Fibroblast of pulmonary artery (primary cell): ENCODE data around the gene ACTN3.

Source experiments
- DNase-seq: peaks from one replicate; pipeline ENCODE4 v3.0.0-alpha.2; 2010; ENCODE audit warnings: low read depth
- H3K4me3 ChIP-seq: replicated peaks from 2 replicates; pipeline ENCODE4 v1.5.1; 2011; ENCODE audit warnings: low read depth, mild to moderate bottlenecking, control low read depth, low read length, moderate library complexity
- TF ChIP-seq, protein P1 (sequence below): IDR thresholded peaks from 2 replicates; pipeline ENCODE4 v1.5.1; 2011; ENCODE audit warnings: mild to moderate bottlenecking, control low read depth, low read length, inconsistent platforms; ENCODE audit errors: missing control alignments

ACTN3 gene

DNA sequence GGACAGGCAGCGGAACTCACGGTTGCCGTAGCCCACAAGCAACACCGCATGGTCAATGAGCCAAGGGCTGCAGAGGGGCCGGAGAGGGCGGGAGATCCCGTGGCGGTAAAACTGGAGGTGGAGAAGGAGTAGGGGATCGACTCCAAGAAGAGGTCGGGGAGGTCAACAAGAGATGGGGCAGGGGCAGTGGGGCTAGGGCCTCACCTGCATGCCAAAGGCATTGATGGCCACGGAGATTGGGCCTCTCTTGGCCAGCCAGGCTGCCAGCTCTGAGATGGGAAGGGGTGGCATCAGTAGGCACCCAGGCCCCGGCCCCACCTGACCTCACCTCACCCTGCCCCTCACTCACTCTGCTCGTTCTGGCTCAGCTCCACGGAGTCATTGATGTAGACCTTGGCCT is 17.8 kb downstream of the ACTN3 start:
- H3K4me3 ChIP-seq = no peak overlapping the region
- TF ChIP-seq, protein P1, sequence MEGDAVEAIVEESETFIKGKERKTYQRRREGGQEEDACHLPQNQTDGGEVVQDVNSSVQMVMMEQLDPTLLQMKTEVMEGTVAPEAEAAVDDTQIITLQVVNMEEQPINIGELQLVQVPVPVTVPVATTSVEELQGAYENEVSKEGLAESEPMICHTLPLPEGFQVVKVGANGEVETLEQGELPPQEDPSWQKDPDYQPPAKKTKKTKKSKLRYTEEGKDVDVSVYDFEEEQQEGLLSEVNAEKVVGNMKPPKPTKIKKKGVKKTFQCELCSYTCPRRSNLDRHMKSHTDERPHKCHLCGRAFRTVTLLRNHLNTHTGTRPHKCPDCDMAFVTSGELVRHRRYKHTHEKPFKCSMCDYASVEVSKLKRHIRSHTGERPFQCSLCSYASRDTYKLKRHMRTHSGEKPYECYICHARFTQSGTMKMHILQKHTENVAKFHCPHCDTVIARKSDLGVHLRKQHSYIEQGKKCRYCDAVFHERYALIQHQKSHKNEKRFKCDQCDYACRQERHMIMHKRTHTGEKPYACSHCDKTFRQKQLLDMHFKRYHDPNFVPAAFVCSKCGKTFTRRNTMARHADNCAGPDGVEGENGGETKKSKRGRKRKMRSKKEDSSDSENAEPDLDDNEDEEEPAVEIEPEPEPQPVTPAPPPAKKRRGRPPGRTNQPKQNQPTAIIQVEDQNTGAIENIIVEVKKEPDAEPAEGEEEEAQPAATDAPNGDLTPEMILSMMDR = no peak
- no peak for DNase-seq

DNA sequence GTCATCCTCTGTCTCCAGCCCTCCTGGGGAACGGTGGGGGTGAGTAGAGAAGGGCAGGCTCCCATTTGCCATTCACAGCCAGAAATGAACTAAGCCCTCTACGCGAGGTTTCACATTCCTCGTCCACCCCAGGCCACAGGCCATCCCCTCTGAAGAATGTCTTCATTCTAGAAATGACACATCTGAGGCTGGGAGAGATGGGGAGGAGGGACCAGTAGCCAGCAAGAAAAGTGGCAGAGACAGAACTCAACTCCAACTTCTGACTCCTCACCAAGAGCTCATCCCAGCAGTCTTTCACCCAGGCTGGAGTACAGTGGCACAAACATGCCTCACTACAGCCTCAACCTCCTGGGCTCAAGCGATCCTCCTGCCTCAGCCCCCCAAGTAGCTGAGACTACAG is 18.3 kb downstream of the ACTN3 start:
- DNase-seq = no peak
- TF ChIP-seq, protein P1 = no peak
- H3K4me3 ChIP-seq = no peak overlapping the region

DNA sequence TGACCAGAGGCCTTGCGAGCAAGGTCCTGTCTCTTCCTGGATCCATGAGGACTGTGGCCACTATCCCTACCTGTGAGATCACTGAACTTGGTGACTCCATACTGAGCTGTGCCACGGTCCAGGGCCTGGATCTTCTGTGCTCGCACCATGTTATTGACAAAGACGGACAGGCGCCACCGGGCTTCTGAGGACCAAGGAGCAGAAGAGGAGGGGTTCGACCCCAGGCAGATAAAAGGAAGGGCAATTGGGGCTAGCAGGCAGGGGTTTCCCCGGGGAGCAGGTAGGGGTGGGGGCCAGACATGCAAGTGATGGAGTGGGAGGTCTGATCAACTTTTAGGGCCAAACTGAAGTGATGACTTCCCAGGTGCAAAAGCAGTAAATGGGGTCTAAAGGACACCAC is 19.5 kb downstream of the ACTN3 start:
- TF ChIP-seq, protein P1 = no peak
- H3K4me3 ChIP-seq = no peak overlapping the region
- DNase-seq = no peak

DNA sequence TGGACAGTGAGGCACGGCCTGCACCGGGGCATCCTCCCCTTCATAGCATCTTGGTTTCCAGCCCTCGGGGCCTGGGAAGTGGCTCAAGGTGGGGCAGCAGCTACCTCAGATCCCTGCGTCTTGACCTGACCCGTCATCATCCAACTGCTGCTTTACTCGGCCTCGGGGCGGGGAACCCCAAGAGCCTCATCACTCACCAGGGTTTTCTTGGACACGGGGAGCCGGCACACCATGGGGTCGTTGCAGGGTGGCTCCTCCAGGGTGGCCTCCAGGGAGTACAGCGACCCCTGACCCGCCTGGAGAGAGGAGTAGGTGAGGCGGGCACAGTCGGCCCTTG is 21.1 kb downstream of the ACTN3 start:
- TF ChIP-seq, protein P1 = no peak
- H3K4me3 ChIP-seq = peak overlapping the region; percentile 45
- DNase-seq = no peak

DNA sequence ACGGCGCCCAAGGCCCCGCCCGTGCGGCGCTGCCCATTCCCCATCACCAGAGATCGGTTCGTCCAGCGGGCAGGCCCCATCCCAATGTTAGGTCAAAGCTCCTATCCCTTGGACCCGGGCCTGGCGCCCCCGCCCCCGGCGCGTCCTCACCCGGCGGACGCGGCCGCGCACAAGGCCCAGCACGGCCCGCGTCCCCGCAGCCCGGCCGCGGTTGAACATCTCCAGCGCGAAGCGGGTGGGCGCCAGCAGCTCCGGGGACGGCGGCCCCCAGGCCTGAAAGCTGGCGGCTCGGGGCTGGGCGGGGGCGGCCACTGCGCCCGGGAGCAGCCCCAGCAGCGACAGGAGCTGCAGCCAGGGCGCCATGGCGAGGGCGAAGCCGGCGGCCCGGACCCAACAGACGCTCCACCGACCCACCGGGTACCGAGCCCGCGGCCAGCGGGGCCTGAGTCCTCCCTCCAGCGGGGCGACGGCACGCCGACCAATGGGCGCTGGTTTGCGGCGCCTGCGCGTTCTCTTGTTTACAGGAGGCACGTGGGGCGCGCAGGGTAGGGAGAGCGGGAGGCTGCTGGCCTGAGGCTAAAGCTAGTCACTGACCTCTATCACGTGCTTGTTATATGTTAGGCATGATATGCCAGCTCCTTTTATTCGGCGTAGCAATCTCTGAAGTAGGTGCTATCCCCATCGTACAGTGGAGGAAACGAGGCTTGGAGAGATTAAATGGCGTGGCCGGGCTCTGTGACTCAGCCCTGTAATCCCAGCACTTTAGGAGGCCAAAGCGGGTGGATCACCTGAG is 21.6 kb downstream of the ACTN3 start, which contains the start of gene CTSF:
CTSF (minus strand) TSS at position 483 of the 793 bp plus-strand sequence; CDS start at position 363, 120 bp downstream.
- peak; percentile 75 for DNase-seq
- H3K4me3 ChIP-seq = peak within 1 kb of the TSS; percentile 45
- TF ChIP-seq, protein P1 = no peak

DNA sequence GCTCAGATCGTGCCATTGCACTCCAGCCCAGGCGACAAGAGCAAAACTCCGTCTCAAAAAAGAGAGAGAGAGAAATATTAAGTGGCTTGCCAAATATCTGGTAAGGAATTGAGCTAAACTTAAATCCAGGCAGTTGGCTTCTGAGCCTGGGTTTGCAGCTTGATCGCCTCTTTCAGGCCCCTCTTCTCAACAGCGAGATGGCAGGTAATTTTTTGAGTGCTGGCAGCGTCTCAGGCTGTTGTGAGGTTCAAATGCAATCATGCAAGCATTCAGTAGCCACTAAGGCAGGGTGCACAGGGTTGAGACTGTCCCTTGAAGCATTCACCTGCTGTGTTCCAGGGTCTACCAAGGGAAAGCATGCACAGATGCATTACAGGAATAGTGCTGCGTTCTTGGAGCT is 22.4 kb downstream of the ACTN3 start:
- DNase-seq = no peak
- no peak overlapping the region for H3K4me3 ChIP-seq
- TF ChIP-seq, protein P1 = no peak
